MM.1S (cell line): ENCODE results near the gene TSC2.

Source experiments
- DNase-seq: peaks from one replicate; pipeline ENCODE4 v3.0.0-alpha.2; 2015
- H2AFZ ChIP-seq: fragments of 300-600 bp; sonication (generic); 2 replicates; pipeline ENCODE4 v1.6.0; 2016; ENCODE audit warnings: antibody characterized with exemption, low read length
- H3F3A ChIP-seq: fragments of 300-600 bp; sonication (generic); 2 replicates; pipeline ENCODE4 v1.6.1; 2016; ENCODE audit warnings: mild to moderate bottlenecking, antibody characterized with exemption, low read length, moderate library complexity, mixed read lengths; ENCODE audit not compliant: insufficient read depth
- H3K27ac ChIP-seq: fragments of 300-600 bp; sonication (generic); 2 replicates; pipeline ENCODE4 v1.5.1; 2016; ENCODE audit warnings: mild to moderate bottlenecking, low read length
- H3K27me3 ChIP-seq: fragments of 300-600 bp; sonication (generic); replicated peaks from 2 replicates; pipeline ENCODE4 v1.6.0; 2016; ENCODE audit warnings: low read length; ENCODE audit not compliant: insufficient read depth
- H3K36me3 ChIP-seq: fragments of 300-600 bp; sonication (generic); replicated peaks from 2 replicates; pipeline ENCODE4 v1.6.1; 2016; ENCODE audit warnings: mild to moderate bottlenecking, low read length, mixed read lengths; ENCODE audit not compliant: insufficient read depth
- H3K4me1 ChIP-seq: fragments of 300-600 bp; sonication (generic); 2 replicates; pipeline ENCODE4 v1.6.1; 2016; ENCODE audit warnings: low read length, mixed read lengths
- H3K4me2 ChIP-seq: fragments of 300-600 bp; sonication (generic); 2 replicates; pipeline ENCODE4 v1.6.0; 2016; ENCODE audit warnings: low read depth, low read length
- H3K4me3 ChIP-seq: fragments of 300-600 bp; sonication (generic); 2 replicates; pipeline ENCODE4 v1.5.1; 2016; ENCODE audit warnings: low read length, mixed read lengths
- H3K79me2 ChIP-seq: fragments of 300-600 bp; sonication (generic); 2 replicates; pipeline ENCODE4 v1.6.1; 2016; ENCODE audit warnings: mixed run types, low read length, mixed read lengths
- H3K9ac ChIP-seq: fragments of 300-600 bp; sonication (generic); 2 replicates; pipeline ENCODE4 v1.6.1; 2016; ENCODE audit warnings: low read length, mixed read lengths
- H3K9me2 ChIP-seq: fragments of 300-600 bp; sonication (generic); replicated peaks from 2 replicates; pipeline ENCODE4 v1.6.1; 2016; ENCODE audit warnings: mild to moderate bottlenecking, low read length, mixed read lengths; ENCODE audit not compliant: insufficient read depth
- H3K9me3 ChIP-seq: fragments of 300-600 bp; sonication (generic); replicated peaks from 2 replicates; pipeline ENCODE4 v1.6.1; 2016; ENCODE audit warnings: mild to moderate bottlenecking, low read length, mixed read lengths; ENCODE audit not compliant: insufficient read depth
- H4K20me1 ChIP-seq: fragments of 300-600 bp; sonication (generic); 2 replicates; pipeline ENCODE4 v1.6.1; 2016; ENCODE audit warnings: mild to moderate bottlenecking, low read length, moderate library complexity, mixed read lengths; ENCODE audit not compliant: insufficient read depth
- EZH2 ChIP-seq: fragments of 300-600 bp; sonication (generic); optimal IDR thresholded peaks from 2 replicates; pipeline ENCODE3; 2017; ENCODE audit warnings: low read depth, mild to moderate bottlenecking, antibody characterized with exemption, low read length, mixed read lengths
- EZH2phosphoT487 ChIP-seq: fragments of 300-600 bp; sonication (generic); IDR thresholded peaks from 2 replicates; pipeline ENCODE4 v1.6.1; 2018; ENCODE audit warnings: antibody characterized with exemption, low read length
- TF ChIP-seq, protein P1 (sequence below): fragments of 300-600 bp; sonication (generic); IDR thresholded peaks from 2 replicates; pipeline ENCODE4 v1.5.1; 2016; ENCODE audit warnings: antibody characterized with exemption, low read length, mixed read lengths

Gene TSC2

GRCh38 chr16:2088759-2089358 lies 41.1 kb downstream of the TSC2 start:
- H3K4me1 ChIP-seq = no peaks in the 10 kb centered on the region
- H3F3A ChIP-seq = no peaks in the 10 kb centered on the region
- H3K79me2 ChIP-seq = no peaks in the 10 kb centered on the region
- no peak for TF ChIP-seq EZH2
- no peak for TF ChIP-seq EZH2phosphoT487
- TF ChIP-seq, protein P1, sequence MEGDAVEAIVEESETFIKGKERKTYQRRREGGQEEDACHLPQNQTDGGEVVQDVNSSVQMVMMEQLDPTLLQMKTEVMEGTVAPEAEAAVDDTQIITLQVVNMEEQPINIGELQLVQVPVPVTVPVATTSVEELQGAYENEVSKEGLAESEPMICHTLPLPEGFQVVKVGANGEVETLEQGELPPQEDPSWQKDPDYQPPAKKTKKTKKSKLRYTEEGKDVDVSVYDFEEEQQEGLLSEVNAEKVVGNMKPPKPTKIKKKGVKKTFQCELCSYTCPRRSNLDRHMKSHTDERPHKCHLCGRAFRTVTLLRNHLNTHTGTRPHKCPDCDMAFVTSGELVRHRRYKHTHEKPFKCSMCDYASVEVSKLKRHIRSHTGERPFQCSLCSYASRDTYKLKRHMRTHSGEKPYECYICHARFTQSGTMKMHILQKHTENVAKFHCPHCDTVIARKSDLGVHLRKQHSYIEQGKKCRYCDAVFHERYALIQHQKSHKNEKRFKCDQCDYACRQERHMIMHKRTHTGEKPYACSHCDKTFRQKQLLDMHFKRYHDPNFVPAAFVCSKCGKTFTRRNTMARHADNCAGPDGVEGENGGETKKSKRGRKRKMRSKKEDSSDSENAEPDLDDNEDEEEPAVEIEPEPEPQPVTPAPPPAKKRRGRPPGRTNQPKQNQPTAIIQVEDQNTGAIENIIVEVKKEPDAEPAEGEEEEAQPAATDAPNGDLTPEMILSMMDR = no peak
- no peak overlapping the region for H3K4me3 ChIP-seq
- no peaks in the 10 kb centered on the region for H3K9me3 ChIP-seq
- DNase-seq = no peak
- H3K4me2 ChIP-seq = no peak overlapping the region
- H4K20me1 ChIP-seq = no peaks in the 10 kb centered on the region
- no peaks in the 10 kb centered on the region for H3K36me3 ChIP-seq
- no peak overlapping the region for H2AFZ ChIP-seq
- no peaks in the 10 kb centered on the region for H3K9me2 ChIP-seq
- H3K9ac ChIP-seq = no peak overlapping the region
- H3K27me3 ChIP-seq = no peaks in the 10 kb centered on the region
- H3K27ac ChIP-seq = no peak overlapping the region

GRCh38 chr16:2089706-2090480 lies 42.1 kb downstream of the TSC2 start:
- no peaks in the 10 kb centered on the region for H3F3A ChIP-seq
- no peaks in the 10 kb centered on the region for H3K9me3 ChIP-seq
- H3K4me2 ChIP-seq = no peak overlapping the region
- H2AFZ ChIP-seq = no peak overlapping the region
- TF ChIP-seq, protein P1 = no peak
- TF ChIP-seq EZH2phosphoT487 = no peak
- TF ChIP-seq EZH2 = no peak
- H3K4me3 ChIP-seq = no peak overlapping the region
- H3K27me3 ChIP-seq = no peaks in the 10 kb centered on the region
- no peak overlapping the region for H3K27ac ChIP-seq
- H3K9me2 ChIP-seq = no peaks in the 10 kb centered on the region
- no peaks in the 10 kb centered on the region for H3K4me1 ChIP-seq
- DNase-seq = no peak
- no peaks in the 10 kb centered on the region for H3K79me2 ChIP-seq
- no peaks in the 10 kb centered on the region for H4K20me1 ChIP-seq
- no peaks in the 10 kb centered on the region for H3K36me3 ChIP-seq
- H3K9ac ChIP-seq = no peak overlapping the region

DNA sequence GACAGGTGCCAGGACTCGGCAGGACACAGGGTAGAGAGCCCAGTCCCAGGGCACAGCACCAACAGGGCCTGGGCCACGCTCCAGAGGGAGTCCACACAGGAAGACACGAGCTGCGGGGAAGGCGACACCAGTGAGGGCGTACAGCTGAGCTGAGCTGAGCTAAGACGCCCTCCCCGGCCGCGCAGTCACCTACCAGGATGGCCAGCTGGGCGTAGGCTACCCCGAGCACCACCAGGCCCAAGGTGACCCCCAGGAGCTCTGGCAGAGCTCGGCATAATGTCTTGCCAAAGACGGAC lies 42.6 kb downstream of the TSC2 start:
- no peak overlapping the region for H3K27ac ChIP-seq
- no peaks in the 10 kb centered on the region for H3F3A ChIP-seq
- H3K4me3 ChIP-seq = no peak overlapping the region
- no peak for DNase-seq
- no peak overlapping the region for H2AFZ ChIP-seq
- no peak overlapping the region for H3K9ac ChIP-seq
- no peaks in the 10 kb centered on the region for H3K27me3 ChIP-seq
- no peaks in the 10 kb centered on the region for H3K36me3 ChIP-seq
- H3K4me2 ChIP-seq = no peak overlapping the region
- no peak for TF ChIP-seq EZH2phosphoT487
- TF ChIP-seq, protein P1 = no peak
- TF ChIP-seq EZH2 = no peak
- H3K79me2 ChIP-seq = no peaks in the 10 kb centered on the region
- H4K20me1 ChIP-seq = no peaks in the 10 kb centered on the region
- no peaks in the 10 kb centered on the region for H3K4me1 ChIP-seq
- H3K9me3 ChIP-seq = no peaks in the 10 kb centered on the region
- H3K9me2 ChIP-seq = no peaks in the 10 kb centered on the region
